DOHH2 (cell line): ENCODE results near the gene SLC38A6.

Source experiments
- H3F3A ChIP-seq: fragments of 200-600 bp; sonication (generic), shearing (Covaris generic); 2 replicates; pipeline ENCODE4 v1.6.0; 2016; ENCODE audit warnings: antibody characterized with exemption, mild to moderate bottlenecking; ENCODE audit not compliant: control insufficient read depth, insufficient read depth
- H3K27ac ChIP-seq: fragments of 200-600 bp; sonication (generic); 2 replicates; pipeline ENCODE4 v1.5.1; 2014; ENCODE audit warnings: low read depth, mild to moderate bottlenecking, low read length, moderate library complexity
- H3K27me3 ChIP-seq: fragments of 200-600 bp; sonication (generic); 2 replicates; pipeline ENCODE4 v1.6.1; 2014; ENCODE audit warnings: mild to moderate bottlenecking, low read length, mixed read lengths; ENCODE audit not compliant: control insufficient read depth
- H3K36me3 ChIP-seq: fragments of 200-600 bp; sonication (generic); 2 replicates; pipeline ENCODE4 v1.6.1; 2014; ENCODE audit warnings: mild to moderate bottlenecking, low read length, moderate library complexity, mixed read lengths; ENCODE audit not compliant: control insufficient read depth
- H3K4me1 ChIP-seq: fragments of 200-600 bp; sonication (generic); 2 replicates; pipeline ENCODE4 v1.6.1; 2014; ENCODE audit warnings: mild to moderate bottlenecking, low read length, mixed read lengths; ENCODE audit not compliant: control insufficient read depth
- H3K4me2 ChIP-seq: fragments of 200-600 bp; sonication (generic); 2 replicates; pipeline ENCODE4 v1.6.0; 2014; ENCODE audit warnings: mild to moderate bottlenecking, low read length, moderate library complexity
- H3K4me3 ChIP-seq: fragments of 200-600 bp; sonication (generic); 2 replicates; pipeline ENCODE4 v1.5.1; 2014; ENCODE audit warnings: mild to moderate bottlenecking, low read length, mixed read lengths
- H3K79me2 ChIP-seq: fragments of 200-600 bp; sonication (generic); 2 replicates; pipeline ENCODE4 v1.6.1; 2014; ENCODE audit warnings: mild to moderate bottlenecking, low read length, mixed read lengths; ENCODE audit not compliant: control insufficient read depth
- H3K9me2 ChIP-seq: fragments of 200-600 bp; sonication (generic); replicated peaks from 2 replicates; pipeline ENCODE4 v1.6.1; 2014; ENCODE audit warnings: mild to moderate bottlenecking, low read length, mixed read lengths; ENCODE audit not compliant: control insufficient read depth
- H3K9me3 ChIP-seq: fragments of 200-600 bp; sonication (generic); 2 replicates; pipeline ENCODE4 v1.6.1; 2014; ENCODE audit warnings: antibody characterized with exemption, low read length, mixed read lengths; ENCODE audit not compliant: control insufficient read depth, insufficient read depth
- H4K20me1 ChIP-seq: fragments of 200-600 bp; sonication (generic); 2 replicates; pipeline ENCODE4 v1.6.0; 2014; ENCODE audit warnings: low read depth, mild to moderate bottlenecking, antibody characterized with exemption, low read length, moderate library complexity; ENCODE audit not compliant: control insufficient read depth, insufficient read depth
- EZH2phosphoT487 ChIP-seq: fragments of 200-600 bp; sonication (generic); IDR thresholded peaks from 2 replicates; pipeline ENCODE4 v1.6.1; 2017; ENCODE audit warnings: borderline replicate concordance, mild to moderate bottlenecking, antibody characterized with exemption, low read length, moderate library complexity, mixed read lengths
- TF ChIP-seq, protein P1 (sequence below): fragments of 200-600 bp; sonication (generic); IDR thresholded peaks from one replicate; pipeline ENCODE4 v1.5.1; 2014; ENCODE audit warnings: antibody characterized with exemption, mild to moderate bottlenecking, low read depth, low read length; ENCODE audit not compliant: poor library complexity, severe bottlenecking

SLC38A6 gene

DNA sequence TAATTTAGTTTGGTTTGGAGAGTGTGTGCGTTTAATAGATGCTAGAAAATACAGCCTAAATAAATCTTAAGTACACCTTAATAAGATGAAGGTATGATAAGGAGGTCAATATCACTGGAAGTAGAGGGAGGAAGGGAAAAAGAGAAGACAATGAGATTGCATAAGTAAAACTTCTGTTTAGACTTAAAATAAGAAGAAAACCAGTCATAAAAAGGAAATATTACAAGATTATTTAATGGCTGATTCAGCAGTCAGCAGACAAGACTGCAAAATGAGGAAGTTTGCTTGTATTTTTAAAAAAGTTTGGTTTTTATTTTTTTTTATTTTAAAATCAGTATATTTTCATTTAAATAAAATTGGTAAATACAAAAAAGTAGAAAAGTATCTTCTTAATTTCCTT lies 3.2 kb downstream of the SLC38A6 start:
- Histone ChIP-seq H3K27me3 (no peaks in the 10 kb centered on the region), H3K27ac (no peak overlapping the region), H3K36me3 (peaks cover 13% of the 10 kb centered on the region), H3K4me2 (no peak overlapping the region), H3F3A (peaks cover 4% of the 10 kb centered on the region; the same call in 1 of the 2 replicates), H3K79me2 (peaks cover 33% of the 10 kb centered on the region), H3K4me1 (peaks cover 22% of the 10 kb centered on the region), H3K9me3 (no peaks in the 10 kb centered on the region), H3K9me2 (no peaks in the 10 kb centered on the region), H3K4me3 (no peak overlapping the region), H4K20me1 (no peaks in the 10 kb centered on the region)
- no peak for TF ChIP-seq EZH2phosphoT487

DNA sequence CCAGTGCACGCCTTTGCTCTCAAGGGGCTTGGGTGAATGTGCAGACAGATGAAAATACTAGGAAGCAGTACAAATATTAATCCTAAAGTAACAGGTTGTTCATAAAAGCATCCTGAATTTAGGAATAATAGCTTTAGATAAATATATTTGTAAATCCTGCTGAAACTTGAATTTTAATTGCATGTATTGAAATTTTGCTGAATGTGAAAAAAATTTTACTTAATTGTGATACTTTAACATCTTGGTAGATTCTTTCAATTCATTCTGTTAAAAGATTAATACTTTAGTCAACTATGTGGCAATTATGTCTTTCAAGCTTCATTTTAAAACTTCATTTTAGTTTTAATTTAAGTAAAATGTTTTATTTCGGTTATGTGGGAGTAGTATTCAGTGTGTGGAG lies 5.5 kb downstream of the SLC38A6 start:
- H3K4me2 ChIP-seq, result no peak overlapping the region
- H3K4me3 ChIP-seq, result no peak overlapping the region
- H3K9me2 ChIP-seq, result no peaks in the 10 kb centered on the region
- no peak overlapping the region for H3K27ac ChIP-seq
- H3K4me1 ChIP-seq, result peaks cover 11% of the 10 kb centered on the region
- peaks cover 8% of the 10 kb centered on the region; the same call in 1 of the 2 replicates for H3K36me3 ChIP-seq
- peaks cover 10% of the 10 kb centered on the region for H3K79me2 ChIP-seq
- TF ChIP-seq, protein P1, sequence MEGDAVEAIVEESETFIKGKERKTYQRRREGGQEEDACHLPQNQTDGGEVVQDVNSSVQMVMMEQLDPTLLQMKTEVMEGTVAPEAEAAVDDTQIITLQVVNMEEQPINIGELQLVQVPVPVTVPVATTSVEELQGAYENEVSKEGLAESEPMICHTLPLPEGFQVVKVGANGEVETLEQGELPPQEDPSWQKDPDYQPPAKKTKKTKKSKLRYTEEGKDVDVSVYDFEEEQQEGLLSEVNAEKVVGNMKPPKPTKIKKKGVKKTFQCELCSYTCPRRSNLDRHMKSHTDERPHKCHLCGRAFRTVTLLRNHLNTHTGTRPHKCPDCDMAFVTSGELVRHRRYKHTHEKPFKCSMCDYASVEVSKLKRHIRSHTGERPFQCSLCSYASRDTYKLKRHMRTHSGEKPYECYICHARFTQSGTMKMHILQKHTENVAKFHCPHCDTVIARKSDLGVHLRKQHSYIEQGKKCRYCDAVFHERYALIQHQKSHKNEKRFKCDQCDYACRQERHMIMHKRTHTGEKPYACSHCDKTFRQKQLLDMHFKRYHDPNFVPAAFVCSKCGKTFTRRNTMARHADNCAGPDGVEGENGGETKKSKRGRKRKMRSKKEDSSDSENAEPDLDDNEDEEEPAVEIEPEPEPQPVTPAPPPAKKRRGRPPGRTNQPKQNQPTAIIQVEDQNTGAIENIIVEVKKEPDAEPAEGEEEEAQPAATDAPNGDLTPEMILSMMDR, result no peak
- no peak for TF ChIP-seq EZH2phosphoT487
- H3K9me3 ChIP-seq, result no peaks in the 10 kb centered on the region
- H3K27me3 ChIP-seq, result no peaks in the 10 kb centered on the region
- no peaks in the 10 kb centered on the region for H3F3A ChIP-seq
- H4K20me1 ChIP-seq, result no peaks in the 10 kb centered on the region

DNA sequence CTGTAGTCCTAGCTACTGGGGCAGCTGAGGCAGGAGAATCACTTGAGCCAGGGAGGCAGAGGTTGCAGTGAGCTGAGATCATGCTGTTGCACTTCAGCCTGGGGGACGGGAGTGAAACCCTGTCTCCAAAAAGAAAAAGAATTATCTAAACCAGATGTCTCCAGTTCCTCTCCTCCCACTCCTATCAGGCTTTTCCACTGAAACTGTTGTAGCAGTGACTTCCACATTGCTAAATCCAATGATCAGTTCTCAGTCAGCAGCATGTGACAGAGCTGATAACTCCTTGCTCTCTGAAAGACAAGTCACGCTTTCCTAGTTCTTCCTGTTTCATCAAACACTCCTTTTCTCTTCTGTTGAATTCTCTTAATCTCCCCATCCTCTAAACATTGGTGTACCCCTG lies 8.6 kb downstream of the SLC38A6 start:
- no peaks in the 10 kb centered on the region for H3K9me2 ChIP-seq
- H3K4me2 ChIP-seq, result no peak overlapping the region
- H3F3A ChIP-seq, result no peaks in the 10 kb centered on the region
- H3K4me1 ChIP-seq, result no peaks in the 10 kb centered on the region
- no peaks in the 10 kb centered on the region for H3K9me3 ChIP-seq
- peaks cover 14% of the 10 kb centered on the region for H3K36me3 ChIP-seq
- no peaks in the 10 kb centered on the region for H4K20me1 ChIP-seq
- no peak overlapping the region for H3K27ac ChIP-seq
- no peak for TF ChIP-seq EZH2phosphoT487
- TF ChIP-seq, protein P1, result no peak
- H3K79me2 ChIP-seq, result no peaks in the 10 kb centered on the region
- no peak overlapping the region for H3K4me3 ChIP-seq
- H3K27me3 ChIP-seq, result no peaks in the 10 kb centered on the region

DNA sequence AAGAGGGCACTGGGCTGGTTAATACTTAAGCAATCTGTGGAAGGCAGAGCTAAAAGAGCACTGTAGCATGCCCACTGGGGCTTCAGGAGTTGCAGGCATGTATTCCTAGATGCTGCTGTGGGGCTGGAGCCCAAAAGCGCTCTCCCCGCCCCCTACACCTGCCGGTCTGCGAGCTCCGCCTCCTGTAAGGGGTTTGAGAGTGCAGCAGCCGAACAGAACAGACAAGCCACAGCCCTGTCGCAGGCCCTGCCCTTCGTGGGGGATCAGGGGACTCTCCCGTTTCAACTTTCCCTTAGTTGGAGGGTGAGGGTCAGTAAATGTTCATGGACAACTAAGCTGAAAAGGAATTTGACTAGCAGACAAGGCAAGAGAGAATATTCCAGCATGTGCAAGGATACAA lies 17.6 kb downstream of the SLC38A6 start:
- Histone ChIP-seq H3K27ac (no peak overlapping the region), H3K9me2 (no peaks in the 10 kb centered on the region), H3K27me3 (no peaks in the 10 kb centered on the region), H3K9me3 (no peaks in the 10 kb centered on the region), H4K20me1 (no peaks in the 10 kb centered on the region), H3K4me2 (no peak overlapping the region), H3K36me3 (peaks cover 4% of the 10 kb centered on the region; the same call in 1 of the 2 replicates), H3K4me3 (no peak overlapping the region), H3F3A (no peaks in the 10 kb centered on the region), H3K4me1 (peaks cover 7% of the 10 kb centered on the region), H3K79me2 (no peaks in the 10 kb centered on the region)
- no peak for TF ChIP-seq EZH2phosphoT487
- TF ChIP-seq, protein P1, result no peak
